Esophagus muscularis mucosa (tissue), 4 donors: ENCODE data around the gene KDM6B. TPM values are rescaled to one million over a fixed set of nuclear protein-coding genes. Genes with fewer than 3 reads are reported as not detected.

Experiments used
- total RNA-seq, 4 donors: library from RNA; depleted of rRNA; stranded (reverse); fragments of >200 nt; gene quantifications; one replicate each; pipeline versions ENCODE4 v1.1.0 to v1.2.1, GENCODE V29; 2016

Gene KDM6B
- total RNA-seq, 4 donors from 2014 or later = 10.8 to 101 (median 15.1) TPM

Other genes with a start within 250 kb of the KDM6B start
- 10 to 100 TPM in 2 of 4 donors, 1 to 10 TPM in 2; 2.9 to 14.6 (median 10.9) TPM for gene SOX15, start 244.1 kb upstream of the KDM6B start, total RNA-seq
- gene FXR2, start 219.3 kb upstream of the KDM6B start, total RNA-seq = 10 to 100 TPM; 38.2 to 65.8 (median 50.2) TPM
- 10 to 100 TPM; 54.0 to 71.4 (median 64.2) TPM for gene SAT2, start 206.4 kb upstream of the KDM6B start, total RNA-seq
- under 1 TPM in 1 of 4 donors, not detected in 3; 0.83 TPM for gene SHBG, start 204.1 kb upstream of the KDM6B start, total RNA-seq
- gene ATP1B2, start 183.3 kb upstream of the KDM6B start, total RNA-seq = 1 to 10 TPM; 1.6 to 2.9 (median 2.2) TPM
- 10 to 100 TPM; 14.9 to 18.3 (median 16.1) TPM for gene TP53, start 146.7 kb upstream of the KDM6B start, total RNA-seq
- 1 to 10 TPM; 3.3 to 6.4 (median 3.8) TPM for gene WRAP53, start 145.7 kb upstream of the KDM6B start, total RNA-seq
- under 1 TPM; 0.17 to 0.42 (median 0.33) TPM for gene EFNB3, start 129.0 kb upstream of the KDM6B start, total RNA-seq
- under 1 TPM; under 0.01 to 0.17 (median 0.06) TPM for gene DNAH2, start 116.5 kb upstream of the KDM6B start, total RNA-seq
- 10 to 100 TPM; 13.3 to 45.9 (median 42.5) TPM for gene TMEM88, start 20.8 kb downstream of the KDM6B start, total RNA-seq
- gene NAA38, start 23.3 kb downstream of the KDM6B start, total RNA-seq = 100 to 1,000 TPM in 2 of 4 donors, 10 to 100 TPM in 2; 61.4 to 110 (median 102) TPM
- 10 to 100 TPM; 11.6 to 14.9 (median 12.0) TPM for gene CYB5D1, start 23.8 kb downstream of the KDM6B start, total RNA-seq
- 100 to 1,000 TPM in 3 of 4 donors, 10 to 100 TPM in 1; 82.7 to 139 (median 111) TPM for gene CHD3, start 54.6 kb downstream of the KDM6B start, total RNA-seq
- gene RNF227, start 82.1 kb downstream of the KDM6B start, total RNA-seq = 10 to 100 TPM in 1 of 4 donors, 1 to 10 TPM in 3; 2.1 to 29.2 (median 5.7) TPM
- gene KCNAB3, start 95.6 kb downstream of the KDM6B start, total RNA-seq = 1 to 10 TPM in 1 of 4 donors, under 1 TPM in 3; 0.23 to 1.2 (median 0.41) TPM
- gene TRAPPC1, start 97.7 kb downstream of the KDM6B start, total RNA-seq = 10 to 100 TPM; 36.3 to 68.8 (median 43.1) TPM
- gene CNTROB, start 98.0 kb downstream of the KDM6B start, total RNA-seq = 10 to 100 TPM; 14.4 to 20.0 (median 16.9) TPM
- gene GUCY2D, start 168.4 kb downstream of the KDM6B start, total RNA-seq = 1 to 10 TPM in 1 of 4 donors, not detected in 3; 1.1 TPM
- 1 to 10 TPM; 1.3 to 3.7 (median 2.0) TPM for gene ALOX15B, start 204.8 kb downstream of the KDM6B start, total RNA-seq